ENCODE results near the gene GNG2.

GNG2 gene

DNA sequence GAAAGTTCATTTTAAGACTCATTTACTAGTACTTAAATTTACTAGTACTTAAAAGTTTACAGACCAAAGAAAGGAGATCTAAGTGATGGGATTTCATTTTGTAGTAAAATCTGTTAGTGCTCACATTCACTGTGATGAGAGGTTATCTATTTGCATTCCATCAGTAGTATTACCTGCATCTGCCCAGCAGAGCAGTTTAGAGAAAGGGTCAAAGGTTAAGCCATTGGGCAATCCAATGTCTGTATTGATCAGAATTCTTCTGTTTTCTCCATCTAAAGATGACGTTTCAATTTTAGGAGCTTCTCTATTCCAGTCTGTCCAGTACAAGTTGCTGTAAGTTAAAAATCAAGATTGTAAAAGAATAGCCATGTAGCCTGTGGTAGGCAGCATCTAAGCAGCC is 147.2 kb downstream of the GNG2 start:
- no peak overlapping the region for H3K4me3 ChIP-seq (replicated peaks in 1 of 2; ENCODE audit: low read depth in 2 of 2, low read length in 2 of 2)
- TF ChIP-seq, protein P1, sequence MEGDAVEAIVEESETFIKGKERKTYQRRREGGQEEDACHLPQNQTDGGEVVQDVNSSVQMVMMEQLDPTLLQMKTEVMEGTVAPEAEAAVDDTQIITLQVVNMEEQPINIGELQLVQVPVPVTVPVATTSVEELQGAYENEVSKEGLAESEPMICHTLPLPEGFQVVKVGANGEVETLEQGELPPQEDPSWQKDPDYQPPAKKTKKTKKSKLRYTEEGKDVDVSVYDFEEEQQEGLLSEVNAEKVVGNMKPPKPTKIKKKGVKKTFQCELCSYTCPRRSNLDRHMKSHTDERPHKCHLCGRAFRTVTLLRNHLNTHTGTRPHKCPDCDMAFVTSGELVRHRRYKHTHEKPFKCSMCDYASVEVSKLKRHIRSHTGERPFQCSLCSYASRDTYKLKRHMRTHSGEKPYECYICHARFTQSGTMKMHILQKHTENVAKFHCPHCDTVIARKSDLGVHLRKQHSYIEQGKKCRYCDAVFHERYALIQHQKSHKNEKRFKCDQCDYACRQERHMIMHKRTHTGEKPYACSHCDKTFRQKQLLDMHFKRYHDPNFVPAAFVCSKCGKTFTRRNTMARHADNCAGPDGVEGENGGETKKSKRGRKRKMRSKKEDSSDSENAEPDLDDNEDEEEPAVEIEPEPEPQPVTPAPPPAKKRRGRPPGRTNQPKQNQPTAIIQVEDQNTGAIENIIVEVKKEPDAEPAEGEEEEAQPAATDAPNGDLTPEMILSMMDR (IDR thresholded peaks at IDR 0.05; ENCODE audit: low read depth, low read length), result no peak
- DNase-seq (ENCODE audit: low read depth in 2 of 2), result no peak

DNA sequence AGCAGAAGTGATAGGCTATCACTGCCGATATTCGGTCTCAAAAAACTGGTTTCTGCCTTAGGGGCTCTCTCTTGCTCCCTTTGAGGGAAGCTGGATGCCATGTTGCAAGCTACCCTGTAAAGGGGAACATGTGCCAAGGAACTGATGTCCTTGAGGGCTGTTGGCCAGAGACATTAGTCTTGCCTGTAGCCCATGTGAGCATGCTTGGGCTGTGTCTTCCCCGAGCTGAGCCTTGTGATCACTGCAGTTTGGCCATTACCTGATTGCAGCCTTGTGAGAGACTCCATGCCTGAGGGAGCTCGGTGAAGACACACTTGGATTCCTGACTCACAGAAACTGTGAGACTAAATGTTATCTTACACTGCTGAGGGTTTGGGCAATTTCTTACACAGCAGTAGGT is 147.7 kb downstream of the GNG2 start:
- H3K4me3 ChIP-seq (replicated peaks in 1 of 2; ENCODE audit: low read depth in 2 of 2, low read length in 2 of 2), result no peak overlapping the region
- TF ChIP-seq, protein P1 (IDR thresholded peaks at IDR 0.05; ENCODE audit: low read depth, low read length), result no peak
- DNase-seq (ENCODE audit: low read depth in 2 of 2), result no peak

DNA sequence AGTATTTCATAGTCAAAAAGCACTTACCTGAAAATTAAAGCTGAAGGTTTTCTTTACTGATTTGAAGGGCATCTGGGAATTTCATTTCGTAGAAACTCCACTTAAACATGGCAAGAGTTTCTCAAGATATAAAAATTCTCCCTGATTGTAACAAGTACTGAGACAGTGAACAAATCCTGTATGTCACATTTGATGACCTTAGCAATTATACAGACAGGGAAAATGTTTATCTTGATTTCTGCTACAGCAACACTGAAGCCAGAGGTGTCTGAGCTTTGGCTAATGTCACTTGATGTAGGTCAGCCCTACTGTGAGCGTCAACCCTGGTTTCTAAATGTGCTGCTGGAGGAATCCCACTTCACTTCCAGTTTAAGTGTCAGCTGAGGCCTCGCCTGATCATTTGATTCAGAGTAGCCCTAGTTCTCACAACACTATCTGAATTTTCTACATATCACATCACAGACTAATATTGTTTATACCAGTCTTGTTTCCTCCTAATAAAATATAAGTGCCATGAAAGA is 149.8 kb downstream of the GNG2 start:
- TF ChIP-seq, protein P1 (IDR thresholded peaks at IDR 0.05; ENCODE audit: low read depth, low read length), result no peak
- H3K4me3 ChIP-seq (replicated peaks in 1 of 2; ENCODE audit: low read depth in 2 of 2, low read length in 2 of 2), result no peak overlapping the region
- no peak for DNase-seq (ENCODE audit: low read depth in 2 of 2)

DNA sequence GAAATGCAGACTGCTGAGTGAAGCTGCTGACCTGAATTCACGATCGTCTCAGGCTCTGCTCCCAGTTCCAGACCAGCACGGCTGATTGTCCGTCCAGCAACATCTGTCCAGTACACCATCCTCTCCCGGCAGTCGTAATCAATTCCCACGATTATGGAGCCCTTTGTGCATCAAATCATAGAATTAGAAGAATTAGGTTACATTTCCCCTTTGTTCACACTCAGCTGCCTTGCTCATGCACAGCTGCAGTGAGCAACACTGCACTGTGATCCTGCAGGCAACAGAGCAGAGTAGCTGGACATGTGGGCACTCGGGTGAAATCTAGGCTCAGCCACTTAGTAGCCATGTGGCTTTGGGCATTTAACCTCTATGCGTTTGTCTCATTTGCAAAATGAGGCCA is 151.1 kb downstream of the GNG2 start:
- DNase-seq (ENCODE audit: low read depth in 2 of 2), result no peak
- TF ChIP-seq, protein P1 (IDR thresholded peaks at IDR 0.05; ENCODE audit: low read depth, low read length), result no peak
- H3K4me3 ChIP-seq (replicated peaks in 1 of 2; ENCODE audit: low read depth in 2 of 2, low read length in 2 of 2), result no peak overlapping the region

DNA sequence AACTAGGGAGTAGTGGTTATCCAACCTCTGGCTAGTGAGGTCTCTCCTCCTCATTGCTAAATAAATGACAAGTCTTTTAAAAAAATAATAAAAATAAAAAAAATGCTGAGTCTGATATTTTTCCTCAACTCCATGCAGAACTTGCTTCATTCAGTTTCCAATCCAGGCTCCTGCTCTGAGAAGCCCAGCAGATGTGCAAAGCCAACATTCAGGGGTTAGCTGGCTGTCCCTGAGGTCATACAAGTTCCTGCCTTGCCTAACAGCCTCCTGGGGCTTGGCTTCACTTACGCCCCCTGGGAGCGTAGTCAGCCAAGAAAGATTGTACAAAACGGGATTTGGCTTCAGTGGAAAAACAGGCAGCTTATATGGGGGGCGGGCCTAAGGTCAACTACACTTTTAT is 152.2 kb downstream of the GNG2 start:
- DNase-seq (ENCODE audit: low read depth in 2 of 2), result peak; percentile 86 to 95
- TF ChIP-seq, protein P1 (IDR thresholded peaks at IDR 0.05; ENCODE audit: low read depth, low read length), result no peak
- H3K4me3 ChIP-seq (replicated peaks in 1 of 2; ENCODE audit: low read depth in 2 of 2, low read length in 2 of 2), result no peak overlapping the region

- no peak for DNase-seq (ENCODE audit: low read depth in 2 of 2)
- no peak overlapping the region for H3K4me3 ChIP-seq (replicated peaks in 1 of 2; ENCODE audit: low read depth in 2 of 2, low read length in 2 of 2)
- TF ChIP-seq, protein P1 (IDR thresholded peaks at IDR 0.05; ENCODE audit: low read depth, low read length), result peak; percentile 32
Measured at GRCh38 chr14:52013984-52014600, 153.7 kb downstream of the GNG2 start.

Measured in cardiac fibroblast (primary cell).